ENCODE results near the gene DAB2IP. TPM values are rescaled to one million over a fixed set of nuclear protein-coding genes. Genes with fewer than 3 reads are reported as not detected.

DAB2IP gene
- total RNA-seq, 4 donors from 2014 or later: 35.2 to 56.4 (median 51.4) TPM

DNA sequence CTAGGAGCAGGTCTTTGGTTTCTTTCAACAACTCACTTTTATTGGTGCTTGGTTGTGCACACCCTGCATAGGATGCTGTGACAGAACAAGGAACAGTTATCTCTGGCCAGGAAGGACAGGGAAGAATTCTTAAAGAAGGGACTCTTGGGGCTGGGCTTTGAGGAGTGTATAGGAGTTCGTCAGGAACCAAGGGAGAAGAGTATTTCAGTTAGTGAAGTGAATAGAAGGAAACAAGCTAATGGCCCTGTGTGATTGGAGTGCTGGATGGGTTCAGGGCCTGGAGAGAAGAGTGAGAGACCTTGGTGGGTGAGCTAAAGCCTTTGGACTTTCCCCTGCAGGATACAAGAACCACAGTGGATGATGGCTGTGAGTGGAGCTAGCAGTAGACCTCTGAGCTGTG lies 32.2 kb downstream of the DAB2IP start:
- WGBS, 2 donors: 94 to 100% methylated on average over 1 of the region's 1 CpG
- H3K4me1 ChIP-seq: peaks cover 0 to 6% (median 0%) of the 10 kb centered on the region in 4 donors
- H3K36me3 ChIP-seq: peaks cover 0 to 10% (median 0%) of the 10 kb centered on the region in 3 donors
- H3K27me3 ChIP-seq: no peaks in the 10 kb centered on the region
- no peak for DNase-seq (ENCODE audit: low spot score in 2 of 2)
- H3K27ac ChIP-seq: no peak overlapping the region
- H3K9me3 ChIP-seq: no peaks in the 10 kb centered on the region
- no peak overlapping the region for H3K4me3 ChIP-seq
- TF ChIP-seq POLR2A (IDR thresholded peaks at IDR 0.05): no peak
- TF ChIP-seq EP300 (IDR thresholded peaks at IDR 0.05): no peak
- TF ChIP-seq, protein P1, sequence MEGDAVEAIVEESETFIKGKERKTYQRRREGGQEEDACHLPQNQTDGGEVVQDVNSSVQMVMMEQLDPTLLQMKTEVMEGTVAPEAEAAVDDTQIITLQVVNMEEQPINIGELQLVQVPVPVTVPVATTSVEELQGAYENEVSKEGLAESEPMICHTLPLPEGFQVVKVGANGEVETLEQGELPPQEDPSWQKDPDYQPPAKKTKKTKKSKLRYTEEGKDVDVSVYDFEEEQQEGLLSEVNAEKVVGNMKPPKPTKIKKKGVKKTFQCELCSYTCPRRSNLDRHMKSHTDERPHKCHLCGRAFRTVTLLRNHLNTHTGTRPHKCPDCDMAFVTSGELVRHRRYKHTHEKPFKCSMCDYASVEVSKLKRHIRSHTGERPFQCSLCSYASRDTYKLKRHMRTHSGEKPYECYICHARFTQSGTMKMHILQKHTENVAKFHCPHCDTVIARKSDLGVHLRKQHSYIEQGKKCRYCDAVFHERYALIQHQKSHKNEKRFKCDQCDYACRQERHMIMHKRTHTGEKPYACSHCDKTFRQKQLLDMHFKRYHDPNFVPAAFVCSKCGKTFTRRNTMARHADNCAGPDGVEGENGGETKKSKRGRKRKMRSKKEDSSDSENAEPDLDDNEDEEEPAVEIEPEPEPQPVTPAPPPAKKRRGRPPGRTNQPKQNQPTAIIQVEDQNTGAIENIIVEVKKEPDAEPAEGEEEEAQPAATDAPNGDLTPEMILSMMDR (IDR thresholded peaks at IDR 0.05): no peak

DNA sequence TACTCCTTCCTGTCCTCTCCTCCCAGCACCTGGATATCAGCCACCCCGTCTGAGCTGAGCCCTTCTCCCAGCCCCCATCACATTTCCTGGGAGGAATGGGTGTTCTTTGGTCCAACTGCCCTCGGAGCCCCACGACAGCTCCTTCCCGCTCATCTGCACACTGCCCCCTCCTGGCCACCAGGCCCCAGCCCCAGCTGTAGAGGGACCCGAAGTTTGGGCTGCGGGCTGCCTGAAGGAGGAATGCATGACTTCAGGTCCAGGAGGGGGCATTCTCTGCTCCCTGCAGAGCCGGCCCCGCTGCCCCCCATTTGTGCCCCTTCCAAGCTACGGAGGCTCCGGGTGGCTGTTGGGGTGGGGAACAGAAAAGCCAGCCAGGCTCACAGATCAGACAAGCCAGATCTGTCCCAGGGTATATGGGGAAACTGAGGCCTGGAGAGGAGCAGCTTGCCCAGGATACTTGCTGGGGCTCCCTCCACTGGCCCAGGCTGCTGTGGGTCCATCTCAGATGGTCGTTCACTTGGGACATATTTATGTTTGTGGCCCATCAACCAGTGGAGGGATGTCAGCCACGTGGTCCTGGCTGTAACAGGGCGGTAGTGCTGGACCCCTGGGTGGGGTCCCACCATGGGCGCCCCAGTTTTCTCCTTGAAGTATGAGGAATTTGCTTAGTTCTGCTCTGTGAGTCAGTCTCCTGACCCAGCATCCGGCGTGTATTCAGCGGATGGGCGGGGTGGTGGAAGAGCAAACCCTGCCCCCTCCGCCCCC lies 33.1 kb downstream of the DAB2IP start:
- WGBS, 2 donors: 59 to 65% methylated on average over 19 of the region's 19 CpGs
- no peaks in the 10 kb centered on the region for H3K27me3 ChIP-seq
- no peak overlapping the region for H3K4me3 ChIP-seq
- H3K9me3 ChIP-seq: no peaks in the 10 kb centered on the region
- no peak overlapping the region for H3K27ac ChIP-seq
- TF ChIP-seq, protein P1 (IDR thresholded peaks at IDR 0.05): peak; percentile 38 to 70 (median 47)
- no peak for TF ChIP-seq EP300 (IDR thresholded peaks at IDR 0.05)
- peaks cover 0 to 3% (median 0%) of the 10 kb centered on the region in 3 donors for H3K36me3 ChIP-seq
- H3K4me1 ChIP-seq: peaks cover 0 to 6% (median 0%) of the 10 kb centered on the region in 4 donors
- no peak for DNase-seq (ENCODE audit: low spot score in 2 of 2)

DNA sequence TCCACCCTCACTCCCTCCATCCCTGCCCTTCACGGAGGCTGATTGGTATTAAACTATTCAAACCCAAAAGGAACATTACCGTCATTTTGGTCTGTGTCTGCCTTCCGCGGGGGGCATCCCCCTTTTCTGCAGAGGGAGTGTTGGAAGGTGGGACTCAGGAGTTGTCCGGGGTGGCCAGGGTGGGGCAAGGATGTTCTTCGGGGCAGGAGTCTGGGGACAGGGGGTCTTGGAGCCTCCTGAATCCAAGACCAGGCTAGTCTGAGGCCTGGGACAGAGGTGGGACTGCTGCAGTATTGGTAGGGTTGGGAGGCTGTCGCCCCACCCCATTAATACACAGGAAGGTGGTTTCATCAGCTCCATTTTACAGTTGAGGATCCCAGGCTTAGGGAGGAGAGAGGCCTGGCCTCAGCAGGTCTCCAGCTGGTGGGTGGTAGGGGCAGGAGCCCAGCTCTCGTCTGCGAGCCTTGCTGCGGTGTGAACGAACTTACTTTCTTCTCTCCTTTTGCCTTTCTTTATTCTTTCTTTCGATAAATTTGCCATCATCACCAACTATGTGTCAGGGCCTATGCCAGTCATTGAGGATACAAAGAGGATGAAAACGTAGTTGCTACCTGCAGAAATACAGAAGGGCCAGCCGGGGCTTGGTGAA lies 33.8 kb downstream of the DAB2IP start:
- no peaks in the 10 kb centered on the region for H3K9me3 ChIP-seq
- TF ChIP-seq, protein P1 (IDR thresholded peaks at IDR 0.05): no peak
- no peak for TF ChIP-seq POLR2A (IDR thresholded peaks at IDR 0.05)
- TF ChIP-seq EP300 (IDR thresholded peaks at IDR 0.05): no peak
- H3K27me3 ChIP-seq: no peaks in the 10 kb centered on the region
- no peaks in the 10 kb centered on the region for H3K36me3 ChIP-seq
- peaks cover 0 to 6% (median 0%) of the 10 kb centered on the region in 4 donors for H3K4me1 ChIP-seq
- no peak overlapping the region for H3K4me3 ChIP-seq
- 86 to 87% methylated on average over 14 of the region's 14 CpGs for WGBS, 2 donors
- H3K27ac ChIP-seq: no peak overlapping the region
- no peak for DNase-seq (ENCODE audit: low spot score in 2 of 2)

DNA sequence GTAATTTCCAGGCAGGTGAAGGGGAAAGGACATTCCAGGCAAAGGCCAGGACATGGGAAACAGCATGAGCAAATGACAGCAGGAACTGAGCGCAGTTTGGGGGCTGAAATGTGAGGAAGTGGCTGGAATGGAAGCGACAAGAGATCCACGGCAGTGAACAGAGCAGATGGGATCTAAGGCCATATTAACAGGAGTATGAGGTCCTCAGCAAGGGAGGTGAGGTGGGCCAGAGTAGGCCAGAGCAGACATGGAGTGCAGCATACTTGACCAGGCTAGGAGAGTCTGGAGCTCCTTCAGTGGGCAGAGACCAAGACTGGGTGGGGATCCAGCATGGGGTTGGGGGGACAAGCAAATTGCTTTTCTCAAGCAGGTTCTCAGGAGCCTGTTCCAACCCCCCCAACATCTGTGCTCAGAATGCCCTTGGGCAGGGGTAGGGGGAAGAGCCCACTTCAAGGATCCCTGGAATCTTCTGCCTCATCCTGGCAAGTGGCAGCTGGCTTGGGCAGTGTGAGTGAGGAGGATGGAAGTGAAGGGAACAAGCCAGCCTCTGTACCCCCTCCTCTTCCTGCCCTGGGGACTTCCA lies 34.5 kb downstream of the DAB2IP start:
- 94 to 99% methylated on average over 3 of the region's 3 CpGs for WGBS, 2 donors
- Histone ChIP-seq H3K4me1 (peaks cover 0 to 6% (median 0%) of the 10 kb centered on the region in 4 donors), H3K4me3 (no peak overlapping the region), H3K36me3 (no peaks in the 10 kb centered on the region), H3K27me3 (no peaks in the 10 kb centered on the region), H3K27ac (no peak overlapping the region), H3K9me3 (no peaks in the 10 kb centered on the region)
- TF ChIP-seq EP300 (IDR thresholded peaks at IDR 0.05) (no peak), POLR2A (IDR thresholded peaks at IDR 0.05) (no peak)
- TF ChIP-seq, protein P1 (IDR thresholded peaks at IDR 0.05): no peak
- DNase-seq (ENCODE audit: low spot score in 2 of 2): no peak

Measured in tibial nerve (tissue), 4 donors.